ENCODE measurements around the gene TMEM242.

Gene TMEM242

DNA sequence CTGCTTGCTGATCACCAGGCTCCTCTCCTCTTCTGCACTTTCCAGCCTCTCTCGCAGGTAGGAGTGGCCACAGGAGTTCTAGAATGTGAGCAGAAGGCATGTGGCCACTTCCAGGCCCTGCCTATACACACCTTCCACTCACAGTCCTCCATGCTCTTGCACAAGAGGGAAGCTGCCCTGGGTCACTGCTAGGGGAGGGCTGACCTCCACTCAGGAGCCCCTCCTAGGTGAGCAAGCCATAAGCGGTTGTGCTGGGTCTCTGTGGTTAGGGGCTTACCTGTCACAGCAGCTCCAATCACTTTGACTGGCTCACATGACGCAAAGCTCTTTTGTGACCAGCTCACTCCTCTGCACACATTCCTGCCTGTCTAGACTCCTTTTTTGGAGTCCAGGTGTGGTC, 68.2 kb downstream of the TMEM242 start (continued):
- TF ChIP-seq, protein P1, sequence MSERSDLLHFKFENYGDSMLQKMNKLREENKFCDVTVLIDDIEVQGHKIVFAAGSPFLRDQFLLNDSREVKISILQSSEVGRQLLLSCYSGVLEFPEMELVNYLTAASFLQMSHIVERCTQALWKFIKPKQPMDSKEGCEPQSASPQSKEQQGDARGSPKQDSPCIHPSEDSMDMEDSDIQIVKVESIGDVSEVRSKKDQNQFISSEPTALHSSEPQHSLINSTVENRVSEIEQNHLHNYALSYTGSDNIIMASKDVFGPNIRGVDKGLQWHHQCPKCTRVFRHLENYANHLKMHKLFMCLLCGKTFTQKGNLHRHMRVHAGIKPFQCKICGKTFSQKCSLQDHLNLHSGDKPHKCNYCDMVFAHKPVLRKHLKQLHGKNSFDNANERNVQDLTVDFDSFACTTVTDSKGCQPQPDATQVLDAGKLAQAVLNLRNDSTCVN (tag by site-specific recombination; optimal IDR thresholded peaks at IDR 0.05), result no peak
- TF ChIP-seq ZNF169 (tag by site-specific recombination; IDR thresholded peaks at IDR 0.05), result no peak
- TF ChIP-seq ZNF155 (tag by site-specific recombination; IDR thresholded peaks at IDR 0.05), result no peak
- TF ChIP-seq ZNF768 (tag by site-specific recombination; IDR thresholded peaks at IDR 0.05), result no peak
- TF ChIP-seq, protein P2, sequence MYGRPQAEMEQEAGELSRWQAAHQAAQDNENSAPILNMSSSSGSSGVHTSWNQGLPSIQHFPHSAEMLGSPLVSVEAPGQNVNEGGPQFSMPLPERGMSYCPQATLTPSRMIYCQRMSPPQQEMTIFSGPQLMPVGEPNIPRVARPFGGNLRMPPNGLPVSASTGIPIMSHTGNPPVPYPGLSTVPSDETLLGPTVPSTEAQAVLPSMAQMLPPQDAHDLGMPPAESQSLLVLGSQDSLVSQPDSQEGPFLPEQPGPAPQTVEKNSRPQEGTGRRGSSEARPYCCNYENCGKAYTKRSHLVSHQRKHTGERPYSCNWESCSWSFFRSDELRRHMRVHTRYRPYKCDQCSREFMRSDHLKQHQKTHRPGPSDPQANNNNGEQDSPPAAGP (tag by site-specific recombination; IDR thresholded peaks at IDR 0.05), result no peak
- TF ChIP-seq ZBTB10 (tag by site-specific recombination; IDR thresholded peaks at IDR 0.05), result no peak
- TF ChIP-seq ZNF433 (tag by site-specific recombination; IDR thresholded peaks at IDR 0.05; ENCODE audit: low read depth), result no peak
- TF ChIP-seq ZNF501 (tag by site-specific recombination; IDR thresholded peaks at IDR 0.05), result no peak
- no peak for TF ChIP-seq KLF10 (tag by site-specific recombination; IDR thresholded peaks at IDR 0.05)

GRCh38 chr6:157254538-157254937, 68.8 kb downstream of the TMEM242 start:
- TF ChIP-seq ZFP41 (tag by site-specific recombination; IDR thresholded peaks at IDR 0.05; ENCODE audit: borderline replicate concordance) (no peak), TCF7L2 (IDR thresholded peaks at IDR 0.05; ENCODE audit: borderline replicate concordance, low read depth, low read length) (no peak), RBAK (tag by site-specific recombination; IDR thresholded peaks at IDR 0.05) (no peak), ZNF423 (tag by site-specific recombination; IDR thresholded peaks at IDR 0.05) (no peak)
- TF ChIP-seq, protein P3, sequence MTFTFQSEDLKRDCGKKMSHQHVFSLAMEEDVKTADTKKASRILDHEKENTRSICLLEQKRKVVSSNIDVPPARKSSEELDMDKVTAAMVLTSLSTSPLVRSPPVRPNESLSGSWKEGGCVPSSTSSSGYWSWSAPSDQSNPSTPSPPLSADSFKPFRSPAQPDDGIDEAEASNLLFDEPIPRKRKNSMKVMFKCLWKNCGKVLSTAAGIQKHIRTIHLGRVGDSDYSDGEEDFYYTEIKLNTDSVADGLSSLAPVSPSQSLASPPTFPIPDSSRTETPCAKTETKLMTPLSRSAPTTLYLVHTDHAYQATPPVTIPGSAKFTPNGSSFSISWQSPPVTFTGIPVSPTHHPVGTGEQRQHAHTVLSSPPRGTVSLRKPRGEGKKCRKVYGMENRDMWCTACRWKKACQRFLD (tag by site-specific recombination; IDR thresholded peaks at IDR 0.05), result no peak
- TF ChIP-seq, protein P4, sequence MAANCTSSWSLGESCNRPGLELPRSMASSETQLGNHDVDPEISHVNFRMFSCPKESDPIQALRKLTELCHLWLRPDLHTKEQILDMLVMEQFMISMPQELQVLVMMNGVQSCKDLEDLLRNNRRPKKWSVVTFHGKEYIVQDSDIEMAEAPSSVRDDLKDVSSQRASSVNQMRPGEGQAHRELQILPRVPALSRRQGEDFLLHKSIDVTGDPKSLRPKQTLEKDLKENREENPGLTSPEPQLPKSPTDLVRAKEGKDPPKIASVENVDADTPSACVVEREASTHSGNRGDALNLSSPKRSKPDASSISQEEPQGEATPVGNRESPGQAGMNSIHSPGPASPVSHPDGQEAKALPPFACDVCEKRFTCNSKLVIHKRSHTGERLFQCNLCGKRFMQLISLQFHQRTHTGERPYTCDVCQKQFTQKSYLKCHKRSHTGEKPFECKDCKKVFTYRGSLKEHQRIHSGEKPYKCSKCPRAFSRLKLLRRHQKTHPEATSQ (tag by site-specific recombination; IDR thresholded peaks at IDR 0.05), result no peak
- Histone ChIP-seq H3K4me1 (ENCODE audit: control insufficient read depth, insufficient read depth, low read length) (no peaks in the 10 kb centered on the region), H3K4me3 (ENCODE audit: low read depth, low read length) (no peak overlapping the region), H3K9me3 (ENCODE audit: control insufficient read depth, insufficient read depth, low read depth, low read length) (no peaks in the 10 kb centered on the region), H3K27ac (ENCODE audit: extremely low read depth, low read depth, low read length) (no peak overlapping the region), H3K36me3 (ENCODE audit: control insufficient read depth in 2 of 2, insufficient read depth in 1 of 2, low read length in 2 of 2) (no peaks in the 10 kb centered on the region)
- ChIA-PET POLR2A (interaction anchor here (0.7 kb wide), 1 partner anchor 9 kb away, joined by 3 read pairs; no protein-coding TSS in a partner anchor), CTCF (interaction anchor here (0.9 kb wide), 1 partner anchor 19 kb away, joined by 3 read pairs; no protein-coding TSS in a partner anchor)

DNA sequence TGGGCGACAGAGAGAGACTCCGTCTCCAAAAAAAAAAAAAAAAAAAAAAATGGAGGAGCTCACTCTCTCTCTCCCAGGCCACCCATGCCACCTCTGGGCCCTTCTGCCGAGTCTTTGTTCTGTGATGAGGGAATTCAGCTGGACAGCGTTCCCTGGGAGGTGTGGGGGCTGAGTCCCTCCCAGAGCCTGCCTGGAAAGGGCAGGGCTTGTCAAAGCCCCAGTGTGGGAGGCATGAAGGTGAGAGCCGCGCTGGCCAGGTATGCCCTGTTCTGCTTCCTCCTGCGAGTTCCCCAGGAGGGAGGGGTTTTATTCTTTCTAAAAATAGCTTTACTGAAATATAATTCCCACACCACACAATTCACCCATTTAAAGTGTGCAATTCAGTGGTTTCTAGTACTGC, 69.6 kb downstream of the TMEM242 start:
- Histone ChIP-seq H3K9me3 (ENCODE audit: control insufficient read depth, insufficient read depth, low read depth, low read length) (no peaks in the 10 kb centered on the region), H3K27ac (ENCODE audit: extremely low read depth, low read depth, low read length) (no peak overlapping the region), H3K4me1 (ENCODE audit: control insufficient read depth, insufficient read depth, low read length) (no peaks in the 10 kb centered on the region), H3K4me3 (ENCODE audit: low read depth, low read length) (no peak overlapping the region), H3K36me3 (ENCODE audit: control insufficient read depth in 2 of 2, insufficient read depth in 1 of 2, low read length in 2 of 2) (no peaks in the 10 kb centered on the region)
- ChIA-PET CTCF (interaction anchor here (0.6 kb wide), 1 partner anchor 359 kb away, joined by 3 read pairs; no protein-coding TSS in a partner anchor), POLR2A (interaction anchor here (0.6 kb wide), 2 partner anchors 232 to 1702 kb away, joined by 3 to 6 read pairs; no protein-coding TSS in a partner anchor)
- TF ChIP-seq, protein P5, sequence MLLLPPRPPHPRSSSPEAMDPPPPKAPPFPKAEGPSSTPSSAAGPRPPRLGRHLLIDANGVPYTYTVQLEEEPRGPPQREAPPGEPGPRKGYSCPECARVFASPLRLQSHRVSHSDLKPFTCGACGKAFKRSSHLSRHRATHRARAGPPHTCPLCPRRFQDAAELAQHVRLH (tag by site-specific recombination; IDR thresholded peaks at IDR 0.05), result no peak
- peak; percentile 64 for TF ChIP-seq REST (tag by site-specific recombination; IDR thresholded peaks at IDR 0.05)
